GM18873 (cell line): ENCODE measurements around the gene ZNF326.

Experiments used
- ATAC-seq: cut with Tn5 transposase; IDR thresholded peaks from one replicate; pipeline ENCODE4 v1.9.1; 2021; ENCODE audit warnings: mild to moderate bottlenecking, moderate library complexity, moderate number of reproducible peaks; ENCODE audit not compliant: unreplicated experiment, low FRiP score

ZNF326 gene

DNA sequence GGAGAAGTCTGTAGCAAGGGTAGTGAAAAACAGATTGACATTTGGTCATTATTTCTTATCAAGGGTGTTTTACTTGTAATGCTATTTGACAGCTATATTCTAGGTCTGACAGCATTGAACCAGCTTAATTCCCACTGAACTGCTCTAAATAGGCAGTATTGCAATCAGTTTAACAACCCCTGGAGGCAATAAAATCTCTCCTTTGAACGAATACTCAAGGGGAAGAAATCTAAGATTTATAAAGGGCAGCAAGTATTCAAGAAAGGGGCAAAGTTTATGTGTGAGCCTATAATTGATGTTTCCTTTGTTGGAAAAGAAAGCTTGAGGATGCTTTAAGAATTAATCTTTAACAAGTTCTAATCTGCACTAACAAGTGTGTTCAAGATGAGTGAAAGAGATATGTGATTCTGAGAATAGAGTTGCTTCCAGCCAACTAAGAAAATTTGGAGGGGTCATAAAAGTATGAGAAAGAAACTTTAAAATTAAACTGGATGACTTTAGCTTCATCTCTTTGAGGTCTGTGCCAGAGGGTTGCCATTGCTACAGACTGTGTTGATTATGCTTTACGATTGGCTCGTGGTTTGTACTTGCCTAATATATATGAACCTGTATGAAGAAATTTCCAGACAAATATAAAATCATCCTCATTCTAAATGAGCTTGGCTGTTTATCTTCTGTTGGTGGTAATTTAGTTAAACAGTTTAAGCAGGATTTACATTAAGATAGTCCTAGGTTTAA, 72.5 kb downstream of the ZNF326 start:
- ATAC-seq: no peak

DNA sequence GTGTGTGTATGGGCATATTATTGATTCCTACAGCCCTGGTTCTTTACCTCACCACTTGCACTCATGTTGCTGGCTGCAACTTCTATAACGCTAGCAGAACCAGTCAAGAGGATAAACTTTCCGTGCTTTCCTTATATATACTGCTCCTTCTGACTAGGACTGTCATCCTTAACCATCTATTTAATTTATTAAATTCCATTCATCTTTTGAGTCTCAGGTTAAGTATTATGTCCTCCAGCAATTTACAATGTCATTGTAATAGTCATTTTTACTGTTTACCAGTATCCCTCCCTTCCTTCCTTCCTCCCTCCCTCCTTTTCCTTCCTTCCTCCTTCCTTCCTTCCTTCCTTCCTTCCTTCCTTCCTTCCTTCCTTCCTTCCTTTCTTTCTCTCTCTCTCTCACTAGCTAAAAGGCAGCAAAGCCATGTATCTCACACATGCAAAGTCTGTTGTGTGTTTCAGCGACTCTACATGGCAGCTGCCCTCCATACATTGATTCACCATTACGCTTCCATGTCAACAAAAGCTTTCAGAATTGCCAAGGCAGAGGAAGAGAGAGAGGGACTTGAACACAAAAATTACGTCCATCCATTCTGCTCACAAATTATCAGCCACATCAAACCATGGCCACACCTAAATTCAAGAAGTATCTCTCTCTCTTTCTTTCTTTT, 73.8 kb downstream of the ZNF326 start:
- no peak for ATAC-seq

DNA sequence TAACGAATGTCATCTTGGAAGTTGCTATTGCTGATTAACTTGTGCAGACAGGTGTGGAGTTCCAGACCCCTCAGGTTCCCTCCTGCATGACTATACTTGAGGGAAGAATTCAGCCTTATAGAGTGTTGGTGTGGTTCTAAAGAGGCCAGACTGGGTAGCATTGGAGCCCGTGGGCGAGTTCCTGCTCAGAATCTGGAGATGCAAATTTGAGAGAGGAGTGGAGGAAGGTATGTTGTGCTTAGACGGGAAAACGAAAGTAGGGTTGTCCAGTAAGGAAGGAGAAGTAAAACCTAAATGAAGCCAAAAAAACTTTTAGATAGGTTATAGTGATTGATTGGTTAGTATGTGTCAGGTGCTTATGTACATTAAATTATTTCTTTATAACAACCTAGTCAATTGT, 79.2 kb downstream of the ZNF326 start:
- ATAC-seq: no peak

DNA sequence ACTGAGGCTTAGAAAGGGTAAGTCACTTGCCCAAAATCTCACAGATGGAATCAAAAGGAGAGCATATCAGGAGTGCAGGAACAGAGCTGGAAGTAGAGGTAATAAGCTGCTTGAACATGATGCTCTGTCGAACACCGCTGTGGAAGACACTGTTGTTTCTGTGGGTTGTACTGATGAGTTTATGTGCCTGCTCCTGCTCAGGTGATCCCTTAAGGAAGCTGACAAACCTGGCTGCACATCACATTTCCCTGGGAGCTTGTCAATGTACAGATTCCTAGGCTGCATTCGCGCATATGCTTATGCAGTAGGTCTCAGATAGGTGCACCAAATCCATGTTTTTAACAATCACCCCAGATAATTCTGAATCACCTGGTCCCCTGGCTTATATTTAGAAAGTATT, 79.7 kb downstream of the ZNF326 start:
- no peak for ATAC-seq

GRCh38 chr1:90074970-90075391, 80.1 kb downstream of the ZNF326 start:
- no peak for ATAC-seq

DNA sequence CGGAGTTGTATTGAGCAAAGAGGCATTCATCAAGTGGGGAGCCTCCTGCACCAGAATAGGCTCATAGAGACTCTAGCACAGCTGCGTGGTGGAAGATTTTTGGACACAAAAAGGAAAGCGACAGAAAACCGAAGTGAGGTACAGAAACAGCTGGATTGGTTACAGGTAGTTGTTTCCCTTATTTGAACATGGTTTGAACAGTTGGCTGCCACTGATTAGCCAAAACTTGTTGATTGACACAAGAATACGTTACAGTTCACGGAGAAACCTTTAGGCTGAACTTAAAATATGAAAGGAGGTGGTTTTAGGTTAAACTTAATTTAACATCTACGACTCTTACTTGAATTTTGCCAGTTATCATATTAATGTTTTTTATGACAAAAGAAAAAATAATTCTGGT, 89.1 kb downstream of the ZNF326 start:
- ATAC-seq: no peak
